HG02798 (cell line): ENCODE data around the gene ZNF195.
"Not testable (repeated sequence)": the region's sequence is repeated elsewhere in the genome, so short reads cannot be mapped to it uniquely, and the experiment has no call there.

Source experiments
- ATAC-seq: cut with Tn5 transposase; IDR thresholded peaks from one replicate; pipeline ENCODE4 v1.9.1; 2021; ENCODE audit warnings: mild to moderate bottlenecking; ENCODE audit not compliant: unreplicated experiment, poor library complexity

The ZNF195 gene

GRCh38 chr11:3357994-3358676, 20.8 kb downstream of the ZNF195 start:
- ATAC-seq: no peak

DNA sequence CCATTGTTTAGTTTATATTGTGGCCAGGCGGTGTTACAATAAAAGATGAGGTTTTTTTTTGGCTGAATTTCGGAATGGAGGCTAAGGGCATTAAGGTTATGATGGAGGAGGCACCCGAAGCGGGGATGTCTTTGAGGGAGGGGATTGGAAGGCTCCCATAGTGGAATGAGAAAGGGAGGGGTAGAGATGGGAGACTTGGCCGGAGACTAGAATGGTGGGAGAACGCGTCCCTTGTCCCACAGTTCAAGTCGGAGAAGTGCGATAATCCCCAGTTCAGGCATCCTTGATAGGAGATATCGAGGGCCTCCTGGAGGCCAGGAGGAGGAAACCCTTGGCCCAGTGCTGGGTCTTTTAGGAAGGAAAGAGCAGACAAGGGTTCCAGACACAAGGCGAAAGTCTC, 21.6 kb downstream of the ZNF195 start:
- no peak for ATAC-seq

DNA sequence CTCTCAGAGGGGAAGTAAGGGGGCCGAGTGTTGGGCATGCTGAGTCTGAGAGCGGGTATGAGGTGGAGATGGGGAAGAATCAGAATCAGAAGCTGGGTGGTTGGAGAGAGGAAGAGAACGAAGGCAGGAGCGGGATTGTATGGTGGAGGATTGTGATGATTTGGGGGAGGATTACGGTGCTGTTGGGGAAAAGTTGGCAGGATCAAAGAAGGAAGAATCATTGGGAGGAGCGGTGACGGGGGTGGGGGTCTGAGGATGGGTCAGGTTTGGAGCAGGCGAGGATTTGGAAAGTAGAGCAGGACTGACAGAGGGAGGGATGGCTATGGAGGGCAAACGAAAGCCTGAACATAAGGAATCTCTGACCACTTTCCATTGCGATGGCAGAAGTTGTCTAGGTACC, 22.1 kb downstream of the ZNF195 start:
- ATAC-seq: no peak

GRCh38 chr11:3353066-3353465, 25.9 kb downstream of the ZNF195 start:
- no peak for ATAC-seq

DNA sequence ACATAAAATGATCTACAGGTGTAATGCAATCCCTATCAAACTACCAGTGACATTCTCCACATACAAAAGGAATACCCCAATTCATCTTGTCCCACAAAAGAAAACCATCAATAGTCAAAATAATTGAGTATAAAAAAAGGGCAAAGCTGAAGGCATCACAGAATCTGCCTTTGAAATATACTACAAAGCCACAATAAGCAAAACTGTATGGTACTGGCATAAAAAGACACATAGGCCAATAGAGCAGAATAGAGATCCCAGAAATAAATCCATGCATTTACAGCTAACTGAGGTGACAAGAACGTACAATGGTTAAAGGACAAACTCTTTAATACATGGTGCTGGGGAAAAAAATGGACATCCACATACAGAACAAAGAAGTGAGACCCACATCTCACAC, 31.8 kb downstream of the ZNF195 start:
- no peak for ATAC-seq

- ATAC-seq: no peak
These were observed 32.4 kb downstream of the ZNF195 start for GRCh38 chr11:3346587-3346986.

- no peak for ATAC-seq
These were observed 33.2 kb downstream of the ZNF195 start for GRCh38 chr11:3345736-3346135.

- ATAC-seq: no peak
These were observed 34.4 kb downstream of the ZNF195 start for GRCh38 chr11:3344327-3345174.

DNA sequence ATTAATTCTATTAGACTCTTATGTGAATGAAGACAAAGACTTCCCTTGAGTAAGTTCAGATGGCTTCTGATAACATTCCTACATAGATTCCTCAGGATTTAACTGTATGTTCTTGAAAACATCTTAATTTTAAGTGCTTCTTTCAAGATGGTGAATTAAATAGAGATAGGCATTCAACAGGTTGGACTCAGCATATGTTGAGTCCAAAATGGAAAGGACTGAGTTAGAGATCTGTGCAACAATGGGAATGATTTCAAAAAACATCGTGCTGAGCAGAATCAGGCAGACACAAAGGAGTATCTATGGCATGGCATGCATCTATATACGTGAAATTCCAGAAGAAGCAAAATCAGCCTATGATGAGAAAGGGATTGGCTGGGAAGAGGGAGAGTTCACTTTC, 36.2 kb downstream of the ZNF195 start:
- ATAC-seq: no peak

GRCh38 chr11:3341298-3341697, 37.6 kb downstream of the ZNF195 start:
- ATAC-seq: no peak

DNA sequence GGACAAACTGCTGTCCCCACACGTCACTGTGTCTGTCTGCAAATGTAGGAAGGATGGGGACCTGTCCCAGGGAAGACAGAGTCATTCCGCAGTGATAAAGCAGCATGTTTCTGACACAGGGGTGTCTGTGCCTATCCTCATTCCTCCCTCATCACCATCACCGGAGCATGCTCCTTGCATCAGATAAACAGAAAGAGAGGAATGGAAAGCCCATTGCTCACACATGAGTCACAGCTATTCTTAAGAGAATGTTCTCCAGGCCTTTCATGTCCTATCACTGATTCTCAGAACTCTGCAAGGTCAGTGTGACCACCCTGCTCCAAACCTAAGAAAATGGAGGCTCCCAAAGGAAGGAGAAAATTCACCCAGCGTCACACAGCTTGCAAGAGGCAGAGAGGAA, 38.9 kb downstream of the ZNF195 start:
- ATAC-seq: no peak

GRCh38 chr11:3339340-3339624, 39.7 kb downstream of the ZNF195 start:
- ATAC-seq: no peak

GRCh38 chr11:3338569-3339339, 40.2 kb downstream of the ZNF195 start:
- ATAC-seq: no peak

- ATAC-seq: not testable (repeated sequence)
These were observed 42.5 kb downstream of the ZNF195 start for GRCh38 chr11:3336420-3336819.

- not testable (repeated sequence) for ATAC-seq
These were observed 45.8 kb downstream of the ZNF195 start for GRCh38 chr11:3333157-3333556.

- ATAC-seq: not testable (repeated sequence)
These were observed 47.9 kb downstream of the ZNF195 start for GRCh38 chr11:3331078-3331477.

- ATAC-seq: not testable (repeated sequence)
These were observed 48.9 kb downstream of the ZNF195 start for GRCh38 chr11:3330064-3330463.

- ATAC-seq: not testable (repeated sequence)
These were observed 50.4 kb downstream of the ZNF195 start for GRCh38 chr11:3328503-3328902.

DNA sequence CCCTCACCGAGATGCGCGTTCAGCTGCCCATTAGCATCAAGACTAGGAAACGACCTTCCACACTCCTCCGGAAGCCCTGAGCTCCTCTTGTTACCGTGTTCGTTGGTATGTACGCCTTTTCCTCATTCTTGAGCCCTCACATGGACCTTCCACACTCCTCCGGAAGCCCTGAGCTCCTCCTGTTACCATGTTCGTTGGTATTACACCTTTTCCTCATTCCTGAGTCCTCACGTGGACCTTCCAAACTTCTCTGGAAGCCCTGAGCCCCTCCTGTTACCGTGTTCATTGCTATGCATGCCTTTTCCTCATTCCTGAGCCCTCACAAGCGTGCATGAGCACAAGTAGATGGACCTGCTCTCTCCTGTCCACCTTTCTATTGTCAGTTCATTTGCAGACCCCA, 52.5 kb downstream of the ZNF195 start:
- ATAC-seq: not testable (repeated sequence)

- ATAC-seq: not testable (repeated sequence)
These were observed 54.2 kb downstream of the ZNF195 start for GRCh38 chr11:3324724-3325123.
